Activated effector memory CD4-positive, alpha-beta T cell treated with Interleukin-2 at 50 U/mL for 16 hours (primary cell): ENCODE data around the gene CCDC80.

ENCODE experiments used
- DNase-seq: peaks from one replicate; pipeline ENCODE4 v3.0.0-alpha.2; 2020

CCDC80 gene

DNA sequence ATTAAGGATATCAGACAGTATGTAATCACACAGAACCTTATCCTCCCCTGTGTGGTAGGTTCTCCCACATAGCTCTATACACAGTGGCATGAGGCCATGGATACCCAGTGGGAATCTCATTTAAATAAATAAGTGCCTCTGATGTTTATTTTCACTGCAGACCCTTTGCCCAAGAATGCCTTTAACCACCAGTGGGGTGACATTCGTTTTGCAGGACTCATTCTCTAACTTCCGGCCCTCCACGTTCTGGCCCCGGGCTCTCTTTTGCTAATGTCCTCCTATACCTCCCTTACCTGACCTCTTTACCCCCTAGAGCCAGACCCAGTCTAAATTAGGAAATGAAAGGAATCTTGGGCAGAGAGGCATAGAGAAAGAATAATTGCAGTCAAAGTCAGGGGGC lies 8.3 kb downstream of the CCDC80 start:
- DNase-seq = no peak

DNA sequence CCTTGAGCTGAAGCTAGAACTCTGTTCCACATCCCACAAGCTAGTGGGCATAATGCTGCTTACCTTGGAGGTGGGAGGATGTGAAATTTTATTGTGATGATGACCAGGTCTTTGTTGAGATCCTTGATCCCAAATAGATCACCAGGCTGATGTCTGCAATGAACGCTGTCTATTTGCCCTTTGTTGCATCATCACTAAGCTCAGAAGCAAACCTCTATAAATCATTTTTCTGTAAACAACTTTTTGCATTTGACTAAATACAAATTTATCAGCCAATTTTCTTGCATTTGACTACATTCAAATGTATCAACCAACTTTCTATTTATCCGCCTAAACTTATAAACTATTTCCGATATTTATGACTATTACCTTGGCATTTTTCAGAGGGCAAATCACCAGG lies 9.7 kb downstream of the CCDC80 start:
- DNase-seq = no peak

DNA sequence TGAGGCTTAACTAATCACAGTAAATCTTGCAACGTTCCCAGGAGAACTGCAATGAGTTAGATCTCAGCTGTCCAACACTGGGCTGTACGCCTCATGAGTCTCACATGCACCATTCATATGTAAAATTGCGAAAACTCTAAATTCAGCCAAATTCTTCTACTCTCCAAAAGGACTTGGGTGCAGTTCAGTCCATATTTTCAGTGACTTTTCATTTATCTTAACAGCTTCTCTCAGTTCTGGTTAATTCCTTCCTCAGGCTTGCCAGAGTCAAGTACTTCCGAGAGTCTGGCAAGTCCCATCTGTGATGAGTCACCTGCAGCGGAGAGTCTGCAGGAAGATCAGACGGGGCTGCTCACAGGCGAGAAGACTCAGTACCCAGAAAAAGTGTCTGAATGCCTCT lies 11.5 kb downstream of the CCDC80 start:
- DNase-seq = no peak

DNA sequence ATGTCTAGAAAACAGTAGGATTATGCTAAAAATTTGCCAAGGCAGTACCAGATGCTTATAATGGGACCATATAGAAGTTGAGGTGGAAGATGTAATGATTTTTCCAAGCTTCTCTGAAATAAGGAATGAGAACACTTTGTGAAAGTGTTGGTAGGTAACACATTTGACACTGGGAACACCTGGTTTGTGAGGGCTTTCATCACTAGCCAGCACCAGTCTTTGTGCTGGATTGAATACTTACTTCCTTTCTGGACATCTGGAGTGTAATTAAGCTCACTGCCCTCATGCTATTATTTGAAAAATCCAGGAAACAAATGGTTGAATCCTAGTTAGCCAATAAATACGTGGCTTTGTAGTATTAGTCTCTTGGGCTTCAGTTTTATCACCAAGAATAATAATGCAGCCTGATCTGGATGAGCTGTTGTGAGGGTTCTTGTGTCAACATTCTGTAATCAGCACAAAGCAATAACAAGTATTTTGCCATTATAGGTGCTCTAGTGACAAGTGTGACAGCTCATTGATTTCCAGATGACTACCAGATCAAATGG lies 12.9 kb downstream of the CCDC80 start:
- no peak for DNase-seq

DNA sequence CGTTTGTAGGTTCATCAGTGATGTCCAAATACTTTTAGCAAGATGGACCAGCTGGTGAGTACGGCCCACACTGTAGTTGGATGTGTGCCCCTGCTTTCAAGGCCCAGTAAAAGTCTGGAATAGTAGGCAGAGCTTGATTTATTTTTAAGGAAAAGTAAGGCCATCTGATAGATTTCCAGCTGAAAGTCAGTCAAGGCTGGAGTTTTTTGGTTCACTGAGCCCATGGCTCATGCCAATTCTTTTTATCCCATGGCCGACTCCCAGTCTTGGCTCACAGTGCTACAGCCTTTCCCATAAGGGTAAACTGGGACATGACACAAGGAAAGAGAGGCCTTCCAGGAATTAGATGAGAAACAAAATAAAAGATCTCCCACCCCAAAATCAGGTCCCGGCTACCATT lies 13.5 kb downstream of the CCDC80 start:
- no peak for DNase-seq

DNA sequence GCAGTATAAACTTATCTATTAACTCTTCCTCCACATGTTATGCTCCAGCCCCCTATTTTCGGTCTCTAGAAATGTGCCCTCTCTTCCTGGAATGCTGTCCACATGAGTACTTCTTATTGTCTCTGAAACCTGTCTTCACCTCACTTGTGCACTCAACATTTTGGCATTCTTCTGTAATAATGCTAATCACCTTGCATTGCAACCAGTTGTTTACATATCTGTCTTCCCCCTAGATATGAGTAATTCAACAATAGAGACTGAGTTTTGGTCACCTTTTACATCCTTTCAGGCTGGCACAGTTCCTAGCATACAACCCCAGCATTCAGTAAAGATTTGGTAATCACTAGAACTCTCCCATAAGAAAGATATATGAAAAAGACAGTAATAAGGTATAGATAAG lies 17.2 kb downstream of the CCDC80 start:
- DNase-seq = no peak

DNA sequence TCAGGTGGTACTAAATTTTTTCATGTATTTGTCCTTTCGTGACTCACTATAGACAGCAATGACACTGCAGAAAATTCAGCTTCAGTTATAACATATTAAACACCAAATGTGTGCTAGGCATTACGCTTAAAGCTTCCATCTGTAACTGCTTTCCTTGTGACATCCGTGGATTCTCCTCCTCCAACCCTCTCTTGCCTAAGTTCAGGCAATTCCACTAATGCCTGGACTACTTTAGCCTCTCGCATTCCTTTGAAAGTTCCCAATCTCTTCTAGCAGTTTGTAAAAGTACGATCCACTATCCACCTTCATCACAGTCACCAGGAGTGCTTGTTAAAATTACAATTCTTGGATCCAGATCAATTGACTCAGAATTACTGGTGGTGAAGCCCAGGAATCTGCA lies 17.7 kb downstream of the CCDC80 start:
- DNase-seq = no peak

DNA sequence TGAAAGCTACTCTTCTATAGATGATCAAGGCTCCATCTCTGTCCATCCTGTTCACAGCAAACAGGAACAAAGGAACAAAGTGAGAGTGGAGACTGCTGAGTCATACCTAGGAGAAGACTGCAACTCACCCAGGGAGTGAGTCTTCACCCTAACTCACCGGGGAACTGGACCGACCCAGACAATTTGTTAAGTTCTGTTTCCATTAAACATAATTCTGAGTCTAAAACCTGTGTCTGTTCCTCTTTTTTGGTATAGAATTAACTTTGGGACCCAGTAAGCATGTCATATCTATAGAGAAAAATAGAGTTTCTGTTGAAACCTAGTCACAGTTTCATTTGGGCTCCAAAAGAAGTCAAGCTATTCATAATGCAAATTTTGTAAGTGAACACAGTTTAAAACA lies 21.6 kb downstream of the CCDC80 start:
- DNase-seq = no peak

DNA sequence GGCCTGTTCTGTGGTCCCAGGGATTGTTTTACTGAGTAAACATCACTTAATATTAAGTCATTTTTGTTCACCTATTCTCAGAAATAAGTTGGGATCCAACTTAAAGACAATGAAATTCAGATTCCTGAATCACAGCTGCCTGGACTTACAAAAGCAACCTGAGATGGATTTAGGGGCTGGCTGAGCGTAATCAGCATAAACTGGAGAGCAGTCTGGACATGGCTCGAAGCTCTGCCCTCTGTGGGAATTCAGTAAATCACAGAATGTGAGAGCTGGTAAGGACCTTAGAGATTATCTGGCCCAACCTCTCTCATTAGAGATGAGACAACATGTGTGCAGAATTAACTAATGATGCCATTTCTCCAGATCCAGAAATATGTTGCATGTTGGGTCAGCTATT lies 23.7 kb downstream of the CCDC80 start:
- no peak for DNase-seq

DNA sequence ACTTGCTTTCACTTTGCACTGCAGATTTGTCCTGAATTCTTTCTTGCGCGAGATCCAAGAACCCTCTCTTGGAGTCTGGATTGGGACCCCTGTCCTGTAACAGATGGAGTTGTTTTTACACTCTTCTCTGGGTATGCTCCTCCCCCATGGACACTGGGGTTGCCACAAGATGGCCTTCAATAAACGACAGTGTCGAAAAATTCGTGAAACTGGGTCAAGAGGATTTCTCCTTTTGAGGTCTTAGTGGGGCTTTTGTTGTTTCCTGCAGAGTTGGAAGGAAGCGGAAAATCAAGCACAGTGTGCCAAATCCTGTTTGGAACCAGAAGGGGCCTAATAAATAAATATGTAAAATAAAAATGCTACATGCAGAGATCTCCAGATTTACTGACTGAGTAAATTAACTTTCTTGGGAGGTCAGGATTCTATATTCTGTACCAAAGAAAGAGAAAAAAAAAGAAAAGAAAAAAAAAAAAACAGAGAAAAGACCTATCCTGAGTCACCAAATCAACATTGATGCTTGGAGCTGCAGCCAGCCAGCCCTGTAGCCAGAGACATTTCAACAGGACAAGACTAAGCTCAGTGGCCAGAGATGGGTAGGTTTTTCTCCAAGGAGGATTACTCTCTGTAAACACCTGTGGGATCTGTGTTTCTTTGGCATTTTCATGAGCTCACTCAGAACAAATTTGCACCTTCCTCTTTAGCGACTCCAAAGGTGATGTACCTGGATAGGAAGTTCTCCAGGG lies 24.8 kb downstream of the CCDC80 start:
- DNase-seq = no peak

DNA sequence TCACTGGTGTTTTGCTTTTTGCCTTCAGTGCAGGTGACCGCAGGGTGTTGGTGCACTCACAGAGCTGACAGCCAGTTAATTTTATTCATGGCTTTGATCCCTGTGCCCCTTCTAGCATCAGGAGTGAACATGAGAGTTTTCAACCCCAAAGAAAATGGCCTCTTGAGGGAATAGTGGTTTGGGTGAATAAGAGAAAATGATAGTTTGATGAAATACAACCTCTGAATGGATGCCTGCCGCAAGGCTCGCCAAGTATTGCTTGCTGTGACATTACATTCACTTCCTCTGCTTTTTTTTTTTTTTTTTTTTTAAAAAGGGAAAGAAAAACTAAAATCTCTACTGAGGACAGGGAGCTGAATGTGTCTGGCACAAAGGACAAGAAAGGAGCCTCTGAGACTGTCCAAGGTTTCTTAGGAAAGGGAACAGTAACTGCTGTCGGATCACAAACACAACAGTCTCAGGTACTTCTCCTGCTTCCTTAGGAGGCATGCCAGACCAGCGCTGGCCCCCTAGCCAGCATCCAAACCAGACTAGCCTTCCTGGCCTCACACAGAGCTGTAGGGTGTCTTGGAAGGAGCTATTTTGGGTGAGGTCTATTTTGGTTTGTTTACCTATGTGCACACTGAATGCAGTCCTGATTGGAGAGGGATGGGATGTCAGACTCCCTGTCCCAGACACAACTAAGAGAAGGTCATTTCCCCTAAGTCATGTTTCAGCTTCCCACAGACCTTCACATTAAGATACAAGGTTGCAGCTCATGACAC lies 29.0 kb downstream of the CCDC80 start:
- DNase-seq = no peak

DNA sequence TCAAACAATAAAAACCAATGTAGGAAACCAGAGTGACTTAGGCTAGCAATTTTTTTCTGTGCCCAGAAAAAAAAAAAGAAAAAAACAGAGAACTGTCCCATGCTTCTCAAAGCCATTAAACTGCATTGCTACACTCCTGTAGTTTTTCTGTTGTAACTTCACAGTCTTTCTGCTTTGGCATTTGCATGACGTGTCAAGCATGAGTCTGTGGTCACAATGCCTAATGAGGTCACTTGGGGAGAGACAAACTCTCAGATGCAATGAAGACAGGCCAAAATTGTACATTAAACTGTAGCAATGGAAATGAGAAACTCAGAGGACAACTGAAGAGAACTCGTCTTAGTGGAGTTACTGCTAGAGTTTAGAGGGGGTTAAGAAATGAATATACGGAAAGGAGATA lies 30.8 kb downstream of the CCDC80 start:
- DNase-seq = no peak

DNA sequence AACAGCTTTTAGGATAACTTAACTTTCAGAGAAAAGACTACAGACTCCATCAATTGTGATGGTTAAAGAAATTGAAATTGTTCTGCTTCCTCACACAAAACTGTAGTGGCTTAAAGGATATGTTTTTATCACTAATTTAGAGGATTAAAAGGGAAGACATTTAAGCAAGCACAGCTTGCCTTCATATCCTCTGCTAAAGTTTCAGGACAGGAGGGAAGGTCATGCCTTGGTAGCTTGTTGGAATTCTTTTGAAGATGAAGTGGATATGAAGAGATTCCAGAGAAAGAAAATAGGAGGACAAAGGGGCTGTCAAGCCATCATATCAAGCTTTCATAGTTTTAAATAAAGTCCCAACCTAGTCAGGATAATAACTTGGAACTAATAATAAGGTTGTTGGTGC lies 33.1 kb downstream of the CCDC80 start:
- no peak for DNase-seq

DNA sequence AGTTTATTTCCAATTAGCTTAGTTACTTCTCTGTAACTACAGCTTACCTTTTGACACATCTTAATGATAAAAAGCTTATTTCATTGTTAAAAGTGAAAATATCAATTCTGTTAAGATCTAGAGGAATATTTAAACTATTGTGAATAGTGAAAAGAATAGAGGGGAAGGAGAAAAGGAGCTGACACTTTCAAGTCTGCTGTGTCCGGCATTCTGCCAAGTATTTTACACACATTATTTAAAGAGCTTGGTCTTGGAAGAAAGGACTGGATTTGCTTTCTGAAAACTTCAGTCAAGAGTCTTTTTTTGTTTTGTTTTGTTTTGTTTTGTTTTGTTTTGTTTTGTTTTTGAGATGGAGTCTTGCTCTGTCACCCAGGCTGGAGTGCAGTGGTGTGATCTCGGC lies 34.8 kb downstream of the CCDC80 start:
- DNase-seq = no peak

DNA sequence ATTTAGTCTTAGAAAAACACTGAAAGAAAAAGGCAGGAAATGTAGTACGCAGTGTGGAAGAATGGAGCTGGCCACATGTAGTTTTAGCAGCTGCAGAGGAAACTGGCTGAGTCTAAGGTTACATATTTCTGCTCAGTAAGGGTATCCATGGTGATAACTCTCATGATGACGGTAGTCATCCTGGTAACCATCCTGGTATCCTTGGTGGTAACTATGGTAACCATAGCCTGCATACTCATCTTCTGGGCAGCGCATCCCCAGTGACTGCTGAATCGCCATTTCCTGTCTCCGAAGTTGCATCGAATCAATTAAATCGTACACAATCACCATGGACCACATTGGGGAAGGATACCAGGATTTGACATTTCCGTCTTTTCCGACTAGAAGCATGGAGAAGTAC lies 35.7 kb downstream of the CCDC80 start:
- no peak for DNase-seq

DNA sequence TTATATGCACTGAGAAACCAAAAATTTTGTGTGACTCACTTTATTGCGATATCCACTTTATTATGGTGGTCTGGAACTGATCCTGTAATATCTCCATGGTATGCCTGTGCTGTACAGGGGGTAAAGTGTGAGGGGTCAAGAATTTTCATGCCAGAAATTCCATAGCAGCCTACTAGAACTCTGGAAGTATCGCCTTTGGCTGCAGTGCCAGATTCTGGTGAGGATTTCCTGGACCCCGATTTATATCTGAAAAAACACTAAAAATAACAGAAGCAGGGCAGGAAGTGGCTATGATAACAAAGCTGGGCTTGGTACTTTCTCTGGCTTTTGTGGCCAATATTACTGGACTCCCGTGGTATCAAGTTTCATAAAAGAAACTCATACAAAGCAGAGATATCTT lies 36.4 kb downstream of the CCDC80 start:
- DNase-seq = no peak

DNA sequence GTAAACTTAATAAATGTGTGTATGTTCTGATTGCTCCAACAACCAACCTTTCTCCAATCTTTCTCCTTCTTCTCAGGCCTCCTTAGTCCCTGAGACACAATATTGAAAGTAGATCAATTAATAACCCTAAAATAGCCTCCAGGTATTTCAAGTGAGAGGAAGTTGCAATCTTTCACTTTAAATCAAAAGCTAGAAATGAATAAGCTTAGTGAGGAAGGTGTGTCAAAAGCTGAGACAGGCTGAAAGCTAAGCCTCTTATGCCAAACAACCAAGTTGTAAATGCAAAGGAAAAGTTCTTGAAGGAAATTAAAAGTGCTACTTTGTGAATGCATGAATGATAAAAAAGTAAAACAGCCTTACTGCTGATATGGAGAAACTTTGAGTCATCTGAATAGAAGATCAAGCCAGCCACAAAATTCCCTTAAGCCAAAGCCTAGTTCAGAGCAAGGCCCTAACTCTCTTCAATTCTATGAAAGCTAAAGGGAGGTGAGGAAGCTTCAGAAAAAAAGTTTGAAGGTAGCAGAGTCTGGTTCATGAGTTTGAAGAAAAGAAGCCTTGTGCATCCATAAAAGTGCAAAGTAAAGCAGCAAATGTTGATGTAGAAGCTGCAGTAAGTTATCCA lies 38.6 kb downstream of the CCDC80 start:
- no peak for DNase-seq

DNA sequence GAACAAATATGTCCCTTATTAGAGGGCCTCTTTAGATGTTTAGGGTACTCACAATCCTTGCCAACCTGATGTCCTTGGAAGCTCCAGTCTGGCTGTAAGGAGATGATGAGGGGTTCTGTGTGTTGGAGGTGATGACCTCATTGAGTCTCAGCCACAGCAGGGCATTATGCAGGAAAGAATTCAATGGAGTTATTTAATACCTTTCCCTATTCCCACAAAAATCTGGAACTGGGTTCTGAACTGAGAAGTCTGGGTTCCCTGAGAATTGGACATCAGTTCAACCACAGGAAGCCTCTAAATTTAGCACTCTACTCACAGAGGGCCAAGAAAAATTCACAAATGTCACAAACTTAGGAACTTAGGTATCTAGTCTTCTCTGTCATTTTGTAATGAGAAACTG lies 42.2 kb downstream of the CCDC80 start:
- no peak for DNase-seq

DNA sequence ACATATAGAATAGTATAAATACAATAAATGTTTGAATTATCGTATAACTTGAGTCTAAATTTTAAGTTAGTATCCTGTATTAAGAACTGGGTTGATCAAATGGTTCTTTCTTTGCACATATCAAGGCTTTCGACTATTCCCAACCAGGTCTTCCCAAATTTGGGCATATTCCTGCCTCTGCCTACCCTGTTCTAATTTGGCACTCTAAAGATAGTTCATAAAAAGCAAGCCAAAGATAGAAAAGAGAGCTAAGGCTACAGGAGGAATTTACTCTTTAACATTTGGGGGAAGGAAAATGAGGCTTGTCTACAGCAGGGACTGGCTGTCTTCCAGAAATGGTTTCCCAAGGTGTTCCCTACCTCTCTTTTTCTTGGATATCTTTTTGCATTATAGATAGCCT lies 43.0 kb downstream of the CCDC80 start:
- DNase-seq = no peak

DNA sequence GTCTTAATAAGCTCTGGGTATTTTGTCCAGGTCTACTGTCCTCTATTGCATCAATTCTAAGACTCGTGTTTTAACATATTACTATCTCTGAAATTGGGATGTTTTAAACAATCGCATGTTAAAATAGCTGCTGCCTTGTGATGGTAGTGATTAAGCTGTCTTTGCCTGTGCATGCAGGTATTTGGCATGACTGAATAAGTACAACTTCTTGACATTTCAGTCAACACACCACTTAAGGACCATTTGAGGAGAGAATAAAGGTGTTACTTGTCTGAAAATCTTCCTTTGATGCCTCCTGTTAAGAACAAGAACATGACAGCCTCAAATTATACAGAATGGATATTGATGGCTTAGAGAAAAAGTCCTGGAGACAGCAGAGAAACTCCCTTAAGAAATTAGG lies 46.1 kb downstream of the CCDC80 start:
- DNase-seq = no peak

DNA sequence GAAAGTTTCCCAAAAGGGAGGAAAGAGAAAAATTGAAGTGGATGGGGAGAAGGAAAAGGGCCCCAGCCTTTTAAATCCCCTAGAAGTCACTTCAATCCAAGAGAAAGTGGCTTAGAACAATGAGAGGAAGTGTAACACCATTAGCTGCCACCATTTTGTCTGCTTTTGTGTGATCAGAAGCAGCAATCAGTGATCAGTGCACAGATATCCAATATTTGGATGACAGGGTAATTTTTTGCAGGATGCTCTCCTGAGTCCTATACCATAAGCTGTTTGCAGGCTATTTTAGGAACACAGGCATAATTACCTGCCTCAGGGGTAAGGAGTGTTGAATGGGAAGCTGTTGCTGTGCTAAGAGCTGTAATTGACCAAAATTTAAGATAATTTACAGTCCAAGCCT lies 47.7 kb downstream of the CCDC80 start:
- no peak for DNase-seq

DNA sequence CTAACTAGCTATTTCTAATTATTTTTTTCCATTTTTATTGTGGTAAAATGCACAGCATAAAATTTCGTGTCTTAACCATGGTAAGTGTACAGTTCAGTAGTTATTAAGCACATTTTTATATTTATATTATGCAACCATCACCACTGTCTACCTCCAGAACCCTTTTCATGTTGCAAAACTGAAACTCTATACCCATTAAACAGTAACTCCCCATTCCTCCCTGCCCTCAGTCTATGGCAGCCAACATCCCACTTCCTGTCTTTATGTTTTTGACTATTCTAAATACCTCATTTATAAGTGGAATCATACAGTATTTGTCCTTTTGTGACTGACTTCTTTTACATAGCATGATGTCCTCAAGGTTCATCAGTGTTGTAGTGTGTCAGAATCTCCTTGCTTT lies 53.6 kb downstream of the CCDC80 start:
- no peak for DNase-seq

DNA sequence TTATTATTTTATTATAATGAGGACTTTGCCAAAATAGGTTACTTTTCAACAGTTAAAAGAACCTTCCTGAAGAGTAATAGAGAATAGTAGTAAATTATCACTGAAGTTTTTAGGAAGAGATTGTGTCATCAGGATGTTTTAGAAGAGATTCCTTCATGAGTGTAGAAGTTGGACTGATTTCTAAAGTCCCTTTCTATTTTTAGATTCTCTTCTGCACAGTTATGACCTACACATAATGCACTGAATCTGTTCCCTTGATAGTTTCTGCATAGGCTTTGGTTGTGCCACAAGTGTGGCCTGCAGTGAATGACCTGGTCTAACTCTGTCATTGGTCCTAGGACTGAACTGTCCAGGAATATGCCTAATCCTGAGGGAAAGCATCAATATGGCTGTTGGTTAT lies 55.2 kb downstream of the CCDC80 start:
- DNase-seq = no peak

DNA sequence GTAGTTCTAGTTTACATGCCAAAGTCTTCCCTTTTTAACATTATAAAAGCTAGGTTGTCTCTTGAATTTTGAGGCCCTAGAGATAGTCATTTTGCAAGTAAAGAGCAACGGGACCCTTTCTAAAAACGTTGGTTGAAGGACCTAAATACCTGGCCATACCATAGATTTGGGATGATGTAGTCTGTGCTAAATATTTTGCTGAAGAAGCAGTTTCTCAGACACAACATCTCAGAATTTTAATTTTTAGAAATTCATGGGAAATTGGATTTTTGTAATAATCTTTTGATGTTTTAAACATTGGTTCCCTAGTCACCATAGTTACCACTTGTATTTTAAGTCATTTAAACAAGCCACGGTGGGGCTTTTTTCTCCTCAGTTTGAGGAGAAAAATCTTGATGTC lies 57.8 kb downstream of the CCDC80 start:
- DNase-seq = no peak
